Small intestine (tissue), 7 donors: Measurements from ENCODE around the gene PRKAG2. TPM values are rescaled to one million over a fixed set of nuclear protein-coding genes. Genes with fewer than 3 reads are reported as not detected.
"Not testable (repeated sequence)": the region's sequence is repeated elsewhere in the genome, so short reads cannot be mapped to it uniquely, and the experiment has no call there.

Experiments used
- DNase-seq, 2 donors: peaks; one replicate each; pipeline versions ENCODE4 v3.0.0 to v3.0.0-alpha.2; 2013
- FAIRE-seq: peaks from 2 replicates; lab custom pipeline; 2012; peaks lifted over from hg19 to GRCh38; lab: Jason Lieb, UNC
- H3K27ac ChIP-seq, 3 donors: one replicate each; pipeline ENCODE4 v1.5.1; 2013; ENCODE audit warnings: low read length in 2 of 3, mild to moderate bottlenecking in 2 of 3, control low read depth in 1 of 3, inconsistent platforms in 1 of 3, low read depth in 1 of 3, moderate library complexity in 1 of 3
- H3K27me3 ChIP-seq, 3 donors: one replicate each; pipeline ENCODE4 v1.6.1; 2013; ENCODE audit warnings: low read length in 3 of 3, inconsistent platforms in 1 of 3; ENCODE audit not compliant: control insufficient read depth in 3 of 3, insufficient read depth in 3 of 3
- H3K36me3 ChIP-seq, 3 donors: one replicate each; pipeline ENCODE4 v1.6.1; 2013; ENCODE audit warnings: low read length in 3 of 3, inconsistent platforms in 1 of 3, low read depth in 1 of 3, mild to moderate bottlenecking in 1 of 3, moderate library complexity in 1 of 3; ENCODE audit not compliant: control insufficient read depth in 3 of 3, insufficient read depth in 2 of 3
- H3K4me1 ChIP-seq, 3 donors: one replicate each; pipeline ENCODE4 v1.6.1; 2013; ENCODE audit warnings: low read length in 2 of 3, inconsistent platforms in 1 of 3, low read depth in 1 of 3, mild to moderate bottlenecking in 1 of 3, moderate library complexity in 1 of 3; ENCODE audit not compliant: control insufficient read depth in 3 of 3, insufficient read depth in 2 of 3
- H3K4me3 ChIP-seq, 3 donors: one replicate each; pipeline ENCODE4 v1.5.1; 2013; ENCODE audit warnings: low read length in 3 of 3, control low read depth in 1 of 3, inconsistent platforms in 1 of 3, low read depth in 1 of 3, mild to moderate bottlenecking in 1 of 3, moderate library complexity in 1 of 3
- H3K9me3 ChIP-seq, 2 donors: one replicate each; pipeline ENCODE4 v1.6.1; 2013; ENCODE audit warnings: low read depth in 1 of 2, low read length in 1 of 2; ENCODE audit not compliant: control insufficient read depth in 2 of 2, insufficient read depth in 1 of 2
- WGBS, 3 donors: extraction: QIAGEN DNeasy Blood & Tissue Kit; methylation state at CpG; one replicate each; pipeline ENCODE4 v1.1.7; 2013; 5-methylcytosine and 5-hydroxymethylcytosine counted together
- polyA plus RNA-seq, 4 donors: library from polyadenylated mRNA; stranded (reverse) in 3 of 4; unstranded in 1 of 4; fragments of 200-250 nt in 3 of 4; fragments of 120-200 nt in 1 of 4; gene quantifications; one replicate each; pipeline versions ENCODE4 v1.2.1 to v1.2.3, GENCODE V29; 2013
- donor health status: healthy with polysubstance abuse.
- donor health status: control.
- donor health status: control.
- donor health status: Bipolar disorder and iron deficiency.
- donor health status: healthy.

Gene PRKAG2
- polyA plus RNA-seq, 4 donors, result 26.3 to 57.9 (median 49.4) TPM

- WGBS, 3 donors, result 93 to 95% (median 94%) methylated on average over 10 to 11 of the region's 11 CpGs
- H3K27ac ChIP-seq, result no peak overlapping the region
- H3K4me3 ChIP-seq, result no peak overlapping the region
- FAIRE-seq (no peak), DNase-seq (no peak)
- H3K27me3 ChIP-seq, result no peaks in the 10 kb centered on the region
- H3K36me3 ChIP-seq, result peaks cover 0 to 63% (median 0%) of the 10 kb centered on the region in 3 donors
- peaks cover 0 to 4% (median 0%) of the 10 kb centered on the region in 3 donors for H3K4me1 ChIP-seq
- H3K9me3 ChIP-seq, result no peaks in the 10 kb centered on the region
These were observed 44.3 kb downstream of the PRKAG2 start for GRCh38 chr7:151832656-151833055.

GRCh38 chr7:151832138-151832537 is 44.8 kb downstream of the PRKAG2 start:
- Histone ChIP-seq H3K4me1 (no peaks in the 10 kb centered on the region), H3K36me3 (peaks cover 0 to 64% (median 0%) of the 10 kb centered on the region in 3 donors), H3K27me3 (no peaks in the 10 kb centered on the region), H3K27ac (no peak overlapping the region), H3K4me3 (no peak overlapping the region), H3K9me3 (no peaks in the 10 kb centered on the region)
- FAIRE-seq, result no peak
- no peak for DNase-seq
- WGBS, 3 donors, result 89 to 94% (median 93%) methylated on average over 5 of the region's 5 CpGs

GRCh38 chr7:151831606-151832005 is 45.3 kb downstream of the PRKAG2 start:
- H3K27ac ChIP-seq, result no peak overlapping the region

GRCh38 chr7:151830121-151830830 is 46.6 kb downstream of the PRKAG2 start:
- no peak for FAIRE-seq
- no peak overlapping the region for H3K4me3 ChIP-seq
- DNase-seq, result no peak
- no peaks in the 10 kb centered on the region for H3K9me3 ChIP-seq
- no peak overlapping the region for H3K27ac ChIP-seq
- H3K27me3 ChIP-seq, result no peaks in the 10 kb centered on the region
- WGBS, 3 donors, result 85 to 88% (median 86%) methylated on average over 25 to 26 of the region's 26 CpGs
- H3K36me3 ChIP-seq, result peaks cover 0 to 49% (median 0%) of the 10 kb centered on the region in 3 donors
- H3K4me1 ChIP-seq, result peaks cover 2 to 5% (median 3%) of the 10 kb centered on the region in 3 donors

More at GRCh38 chr7:151831606-151832005, 45.3 kb downstream of the PRKAG2 start:
- H3K4me3 ChIP-seq, result no peak overlapping the region
- FAIRE-seq (no peak), DNase-seq (no peak)
- H3K9me3 ChIP-seq, result no peaks in the 10 kb centered on the region
- WGBS, 3 donors, result 86 to 88% (median 88%) methylated on average over 13 of the region's 13 CpGs
- H3K36me3 ChIP-seq, result peaks cover 0 to 60% (median 0%) of the 10 kb centered on the region in 3 donors
- H3K4me1 ChIP-seq, result no peaks in the 10 kb centered on the region
- H3K27me3 ChIP-seq, result no peaks in the 10 kb centered on the region

- WGBS, 3 donors, result 93 to 94% (median 94%) methylated on average over 13 of the region's 13 CpGs
- no peak for FAIRE-seq
These were observed 47.2 kb downstream of the PRKAG2 start for GRCh38 chr7:151829707-151830106.

GRCh38 chr7:151827620-151828019 is 49.3 kb downstream of the PRKAG2 start:
- Histone ChIP-seq H3K27ac (no peak overlapping the region), H3K27me3 (no peaks in the 10 kb centered on the region), H3K36me3 (peaks cover 0 to 26% (median 0%) of the 10 kb centered on the region in 3 donors), H3K4me3 (no peak overlapping the region), H3K4me1 (peaks cover 2 to 26% (median 8%) of the 10 kb centered on the region in 3 donors), H3K9me3 (no peaks in the 10 kb centered on the region)
- 87 to 93% (median 90%) methylated on average over 8 of the region's 8 CpGs for WGBS, 3 donors
- DNase-seq (no peak), FAIRE-seq (no peak)

More at GRCh38 chr7:151829707-151830106, 47.2 kb downstream of the PRKAG2 start:
- Histone ChIP-seq H3K36me3 (peaks cover 0 to 47% (median 0%) of the 10 kb centered on the region in 3 donors), H3K27me3 (no peaks in the 10 kb centered on the region), H3K9me3 (no peaks in the 10 kb centered on the region), H3K4me1 (peaks cover 2 to 7% (median 4%) of the 10 kb centered on the region in 3 donors), H3K27ac (no peak overlapping the region), H3K4me3 (no peak overlapping the region)
- DNase-seq, result no peak

- not testable (repeated sequence) for H3K4me3 ChIP-seq, DNase-seq, FAIRE-seq, H3K9me3 ChIP-seq, H3K27me3 ChIP-seq, H3K27ac ChIP-seq
- Histone ChIP-seq H3K4me1 (peaks cover 5 to 39% (median 8%) of the 10 kb centered on the region in 3 donors), H3K36me3 (peaks cover 0 to 22% (median 0%) of the 10 kb centered on the region in 3 donors)
- WGBS, 3 donors, result 81 to 90% (median 87%) methylated on average over 6 of the region's 6 CpGs
These were observed 50.6 kb downstream of the PRKAG2 start for GRCh38 chr7:151826316-151826715.

- H3K4me3 ChIP-seq, result no peak overlapping the region
- H3K36me3 ChIP-seq, result peaks cover 0 to 25% (median 0%) of the 10 kb centered on the region in 3 donors
- no peaks in the 10 kb centered on the region for H3K9me3 ChIP-seq
- no peaks in the 10 kb centered on the region for H3K27me3 ChIP-seq
- H3K27ac ChIP-seq, result no peak overlapping the region
- FAIRE-seq (no peak), DNase-seq (no peak)
- H3K4me1 ChIP-seq, result peaks cover 9 to 45% (median 13%) of the 10 kb centered on the region in 3 donors
- 62 to 74% (median 62%) methylated on average over 5 of the region's 5 CpGs for WGBS, 3 donors
These were observed 51.2 kb downstream of the PRKAG2 start for GRCh38 chr7:151825721-151826120.
